HG02571 (cell line): ENCODE measurements around the gene OR5L1.

Experiments
- ATAC-seq: cut with Tn5 transposase; IDR thresholded peaks from one replicate; pipeline ENCODE4 v1.9.1; 2021; ENCODE audit warnings: mild to moderate bottlenecking, moderate library complexity; ENCODE audit not compliant: unreplicated experiment

The OR5L1 gene

GRCh38 chr11:55811067-55811466 is at the start of gene OR5L1:
Gene OR5L1 (plus strand): TSS chr11:55811367. CDS start chr11:55811467, 100 bp downstream.
- ATAC-seq: no peak

- no peak for ATAC-seq
These were observed 38.0 kb upstream of the OR5L1 start, which contains the start of gene OR5D13 for GRCh38 chr11:55773138-55773537. Gene OR5D13 (plus strand): TSS chr11:55773438. CDS start chr11:55773438, 0 bp downstream.

GRCh38 chr11:55791606-55792005 is 19.6 kb upstream of the OR5L1 start:
- ATAC-seq: no peak

GRCh38 chr11:55793321-55793720 is 17.8 kb upstream of the OR5L1 start:
- ATAC-seq: no peak

- no peak for ATAC-seq
These were observed 15.9 kb upstream of the OR5L1 start, which contains the start of gene OR5D14 for GRCh38 chr11:55795256-55795655. Gene OR5D14 (plus strand): TSS chr11:55795556. CDS start chr11:55795556, 0 bp downstream.

- no peak for ATAC-seq
These were observed 4.9 kb upstream of the OR5L1 start for GRCh38 chr11:55806248-55806647.

GRCh38 chr11:55819330-55819729 is 8.2 kb downstream of the OR5L1 start, which contains the start of gene OR5D18:
Gene OR5D18 (plus strand): TSS chr11:55819630. CDS start chr11:55819630, 0 bp downstream.
- ATAC-seq: no peak

- no peak for ATAC-seq
These were observed 15.8 kb downstream of the OR5L1 start, which contains the start of gene OR5L2 for GRCh38 chr11:55826919-55827318. Gene OR5L2 (plus strand): TSS chr11:55827219. CDS start chr11:55827219, 0 bp downstream.

GRCh38 chr11:55838452-55838851 is 27.3 kb downstream of the OR5L1 start, which contains the start of gene OR5D16:
Gene OR5D16 (plus strand): TSS chr11:55838752. CDS start chr11:55838752, 0 bp downstream.
- ATAC-seq: no peak

- no peak for ATAC-seq
These were observed 36.3 kb downstream of the OR5L1 start for GRCh38 chr11:55847453-55847852.

GRCh38 chr11:55849037-55849436 is 37.9 kb downstream of the OR5L1 start:
- ATAC-seq: no peak

GRCh38 chr11:55852141-55852540 is 41.0 kb downstream of the OR5L1 start:
- ATAC-seq: no peak

- no peak for ATAC-seq
These were observed 43.5 kb downstream of the OR5L1 start for GRCh38 chr11:55854704-55855103.
